Astrocyte (in vitro differentiated cells and primary cell): Measurements from ENCODE around the gene NCR3LG1.

Experiments used
- EZH2 ChIP-seq: IDR thresholded peaks from 2 replicates; pipeline ENCODE4 v1.6.1; 2012; ENCODE audit warnings: mild to moderate bottlenecking, low read length, inconsistent platforms; ENCODE audit not compliant: insufficient read depth
- TF ChIP-seq, protein P1 (sequence below): IDR thresholded peaks from 2 replicates; pipeline ENCODE4 v1.5.1; 2011; ENCODE audit warnings: low read depth, mild to moderate bottlenecking, inconsistent platforms, low read length, moderate library complexity; ENCODE audit not compliant: insufficient read depth

DNA sequence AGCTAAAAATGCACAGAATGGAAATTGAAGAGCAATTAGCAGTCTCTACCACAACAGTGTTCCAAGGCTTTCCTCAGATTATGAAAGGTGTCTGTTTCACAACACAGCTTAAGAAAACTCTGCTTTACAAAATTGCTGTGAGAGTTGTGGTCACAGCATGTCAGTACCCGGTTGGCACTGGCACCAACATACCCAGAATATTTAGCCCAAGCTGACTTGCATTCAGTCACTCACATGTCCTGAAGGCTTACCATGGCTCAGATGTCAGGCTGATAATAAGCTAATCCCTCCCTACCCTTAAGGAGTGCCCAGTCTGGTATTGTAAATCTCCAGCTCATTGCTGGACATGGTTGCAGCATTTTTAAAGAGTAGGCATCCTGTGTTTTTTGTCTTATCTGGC is 14.9 kb downstream of the NCR3LG1 start:
- TF ChIP-seq, protein P1, sequence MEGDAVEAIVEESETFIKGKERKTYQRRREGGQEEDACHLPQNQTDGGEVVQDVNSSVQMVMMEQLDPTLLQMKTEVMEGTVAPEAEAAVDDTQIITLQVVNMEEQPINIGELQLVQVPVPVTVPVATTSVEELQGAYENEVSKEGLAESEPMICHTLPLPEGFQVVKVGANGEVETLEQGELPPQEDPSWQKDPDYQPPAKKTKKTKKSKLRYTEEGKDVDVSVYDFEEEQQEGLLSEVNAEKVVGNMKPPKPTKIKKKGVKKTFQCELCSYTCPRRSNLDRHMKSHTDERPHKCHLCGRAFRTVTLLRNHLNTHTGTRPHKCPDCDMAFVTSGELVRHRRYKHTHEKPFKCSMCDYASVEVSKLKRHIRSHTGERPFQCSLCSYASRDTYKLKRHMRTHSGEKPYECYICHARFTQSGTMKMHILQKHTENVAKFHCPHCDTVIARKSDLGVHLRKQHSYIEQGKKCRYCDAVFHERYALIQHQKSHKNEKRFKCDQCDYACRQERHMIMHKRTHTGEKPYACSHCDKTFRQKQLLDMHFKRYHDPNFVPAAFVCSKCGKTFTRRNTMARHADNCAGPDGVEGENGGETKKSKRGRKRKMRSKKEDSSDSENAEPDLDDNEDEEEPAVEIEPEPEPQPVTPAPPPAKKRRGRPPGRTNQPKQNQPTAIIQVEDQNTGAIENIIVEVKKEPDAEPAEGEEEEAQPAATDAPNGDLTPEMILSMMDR: no peak
- TF ChIP-seq EZH2: no peak
